Endothelial cell of umbilical vein (primary cell): ENCODE data around the gene ATAD3A. TPM values are rescaled to one million over a fixed set of nuclear protein-coding genes. Genes with fewer than 3 reads are reported as not detected.

Experiments used
- BruUV-seq: library from RNA; stranded (reverse); fragments of 400-500 nt; replicated peaks from 2 replicates; lab custom pipeline; 2021; lab: Mats Ljungman, UMichigan
- CTCF ChIA-PET: fragments of 300-600, 350-600 bp; sonication (Branson Sonifier 250); formaldehyde crosslinking; loops from one replicate; lab custom pipeline; 2021; ENCODE audit warnings: antibody characterized with exemption, inconsistent platforms; lab: Charles Lee
- POLR2A ChIA-PET: fragments of 300-600, 350-600 bp; sonication (Branson Sonifier 250); formaldehyde crosslinking; loops from one replicate; lab custom pipeline; 2021; ENCODE audit warnings: antibody characterized with exemption, inconsistent platforms; lab: Charles Lee
- DNase-seq: peaks from one replicate; pipeline ENCODE4 v3.0.0-alpha.2; 2011; ENCODE audit warnings: low read depth, low spot score
- FAIRE-seq: peaks from 2 replicates; lab custom pipeline; 2011; peaks lifted over from hg19 to GRCh38; lab: Jason Lieb, UNC
- H2AFZ ChIP-seq: 2 replicates; pipeline ENCODE4 v1.6.0; 2012; ENCODE audit warnings: low read depth, low read length, control low read depth, inconsistent platforms
- H3K27ac ChIP-seq: 2 replicates; pipeline ENCODE4 v1.5.1; 2011; ENCODE audit warnings: low read depth, mild to moderate bottlenecking, control low read depth, low read length, moderate library complexity; ENCODE audit not compliant: insufficient read depth
- H3K27me3 ChIP-seq, 2 experiments: 2 replicates each; pipeline versions ENCODE4 v1.6.0 to v1.6.1; 2011; ENCODE audit warnings: low read length in 2 of 2, mixed read lengths in 1 of 2; ENCODE audit not compliant: control insufficient read depth in 2 of 2, insufficient read depth in 2 of 2
- H3K36me3 ChIP-seq, 2 experiments: 2 replicates in 1 of 2; 3 replicates in 1 of 2; pipeline ENCODE4 v1.5.1; 2011; ENCODE audit warnings: low read length in 2 of 2, mild to moderate bottlenecking in 1 of 2, moderate library complexity in 1 of 2; ENCODE audit not compliant: control insufficient read depth in 2 of 2, insufficient read depth in 2 of 2; ENCODE audit errors: extremely low read depth in 1 of 2
- H3K4me1 ChIP-seq: 3 replicates; pipeline ENCODE4 v1.5.1; 2011; ENCODE audit warnings: mild to moderate bottlenecking, low read length; ENCODE audit not compliant: control insufficient read depth, insufficient read depth; ENCODE audit errors: extremely low read depth
- H3K4me2 ChIP-seq: 2 replicates; pipeline ENCODE4 v1.6.1; 2011; ENCODE audit warnings: low read length, control low read depth, mixed read lengths; ENCODE audit not compliant: insufficient read depth
- H3K4me3 ChIP-seq, 3 experiments: fragments of 200-600 bp in 1 of 3; sonication (generic), shearing (Covaris generic) in 1 of 3; replicated peaks in 1 of 3; 2 replicates each; pipeline ENCODE4 v1.5.1; 2011 to 2016; ENCODE audit warnings: control low read depth in 3 of 3, low read length in 3 of 3, mild to moderate bottlenecking in 2 of 3, inconsistent platforms in 1 of 3, low read depth in 1 of 3, moderate library complexity in 1 of 3; ENCODE audit not compliant: insufficient read depth in 1 of 3
- H3K79me2 ChIP-seq: 2 replicates; pipeline ENCODE4 v1.6.0; 2012; ENCODE audit warnings: low read length, inconsistent platforms; ENCODE audit not compliant: control insufficient read depth, insufficient read depth
- H3K9ac ChIP-seq: replicated peaks from 2 replicates; pipeline ENCODE3; 2011; ENCODE audit warnings: low read length, control low read depth; ENCODE audit not compliant: insufficient read depth; ENCODE audit errors: extremely low read depth
- H3K9me1 ChIP-seq: replicated peaks from 3 replicates; pipeline ENCODE4 v1.6.0; 2011; ENCODE audit warnings: mild to moderate bottlenecking, low read length; ENCODE audit not compliant: control insufficient read depth, insufficient read depth; ENCODE audit errors: extremely low read depth
- H3K9me3 ChIP-seq: replicated peaks from 2 replicates; pipeline ENCODE4 v1.5.1; 2012; ENCODE audit warnings: low read length, inconsistent platforms; ENCODE audit not compliant: control insufficient read depth, insufficient read depth
- H4K20me1 ChIP-seq: replicated peaks from 2 replicates; pipeline ENCODE3; 2011; ENCODE audit warnings: mild to moderate bottlenecking, low read length; ENCODE audit not compliant: control insufficient read depth, insufficient read depth; ENCODE audit errors: extremely low read depth
- CTCF ChIP-seq, 2 donors: IDR thresholded peaks; 1 replicate in 1 of 2; 2 replicates in 1 of 2; pipeline ENCODE4 v1.5.1; 2011; ENCODE audit warnings: low read length in 2 of 2, mild to moderate bottlenecking in 2 of 2, moderate library complexity in 2 of 2, control low read depth in 1 of 2, inconsistent platforms in 1 of 2, low read depth in 1 of 2; ENCODE audit not compliant: insufficient read depth in 1 of 2; ENCODE audit errors: extremely low read depth in 1 of 2
- EZH2 ChIP-seq: IDR thresholded peaks from 2 replicates; pipeline ENCODE4 v1.6.1; 2012; ENCODE audit warnings: borderline replicate concordance, low read depth, mild to moderate bottlenecking, moderate library complexity, low read length, inconsistent platforms; ENCODE audit not compliant: severe bottlenecking
- FOS ChIP-seq: IDR thresholded peaks from 2 replicates; pipeline ENCODE4 v1.6.1; 2011; ENCODE audit warnings: mild to moderate bottlenecking, low read length, moderate library complexity, borderline replicate concordance; ENCODE audit not compliant: insufficient read depth
- GATA2 ChIP-seq: IDR thresholded peaks from 2 replicates; pipeline ENCODE4 v1.7.0; 2011; ENCODE audit warnings: low read depth, mild to moderate bottlenecking, moderate library complexity, mixed read lengths, low read length; ENCODE audit not compliant: insufficient read length, insufficient read depth
- JUN ChIP-seq: IDR thresholded peaks from 2 replicates; pipeline ENCODE4 v1.6.1; 2011; ENCODE audit warnings: borderline replicate concordance, low read depth; ENCODE audit not compliant: insufficient read length, insufficient read depth
- MAX ChIP-seq: IDR thresholded peaks from 2 replicates; pipeline ENCODE4 v1.6.1; 2011; ENCODE audit not compliant: insufficient read depth, insufficient read length
- MYC ChIP-seq: IDR thresholded peaks from one replicate; pipeline ENCODE4 v1.6.1; 2011; ENCODE audit warnings: mild to moderate bottlenecking, low read depth, low read length
- POLR2A ChIP-seq: IDR thresholded peaks from 2 replicates; pipeline ENCODE4 v1.6.1; 2012; ENCODE audit warnings: low read depth, mild to moderate bottlenecking, control low read depth, low read length
- POLR2AphosphoS5 ChIP-seq: IDR thresholded peaks from 2 replicates; pipeline ENCODE4 v1.6.1; 2012; ENCODE audit warnings: low read depth, mild to moderate bottlenecking, control low read depth, low read length, moderate library complexity; ENCODE audit not compliant: insufficient read depth
- dilution Hi-C: fragments of 300-500 bp; cut with MboI; formaldehyde crosslinking; loops from one replicate; pipeline ENCODE4 v1.15.0; 2019; ENCODE audit warnings: low sequenced_read_pairs; ENCODE audit not compliant: extremely low pct_ligation_motif_present
- intact Hi-C: fragments of 100-400 bp; cut with micrococcal nuclease; formaldehyde crosslinking; loops from one replicate; pipeline ENCODE4 v1.10.0; 2022
- polyA plus RNA-seq, 4 experiments: library from polyadenylated mRNA; depleted of rRNA in 3 of 4; stranded (reverse) in 3 of 4; unstranded in 1 of 4; fragments of >200 nt; gene quantifications; 2 replicates each; pipeline versions ENCODE4 v1.2.1 to v1.2.3, GENCODE V29; 2011 to 2012; ENCODE audit warnings: missing spikeins in 1 of 4
- total RNA-seq: library from RNA; stranded (reverse); gene quantifications from 2 replicates; pipeline ENCODE4 v1.2.3, GENCODE V29; 2021

ATAD3A gene
- total and polyA plus RNA-seq, 2 donors (not counting 3 experiments of a cell fraction or from before 2014, with no cell fraction given): 24.9 to 55.2 TPM

GRCh38 chr1:1489861-1490260, 22.1 kb upstream of the ATAD3A start:
- intact Hi-C loops (no loop called here), dilution Hi-C loops (no loop called here)
- Histone ChIP-seq H4K20me1 (no peaks in the 10 kb centered on the region), H3K79me2 (no peaks in the 10 kb centered on the region), H3K9me1 (no peaks in the 10 kb centered on the region), H2AFZ (no peak overlapping the region), H3K36me3 (peaks cover 7 to 25% of the 10 kb centered on the region in 2 experiments), H3K9me3 (no peaks in the 10 kb centered on the region), H3K27me3 (no peaks in the 10 kb centered on the region), H3K4me2 (no peak overlapping the region), H3K4me1 (no peaks in the 10 kb centered on the region), H3K9ac (no peak overlapping the region), H3K27ac (no peak overlapping the region), H3K4me3 (no peak overlapping the region)
- FAIRE-seq (no peak), DNase-seq (no peak)
- no TSS peak for BruUV-seq
- ChIA-PET CTCF (no interaction called here), POLR2A (no interaction called here)
- TF ChIP-seq MAX (no peak), CTCF (IDR thresholded peaks at IDR 0.05; ENCODE audit: extremely low read depth in 1 of 2, insufficient read depth in 1 of 2, low read depth in 1 of 2, low read length in 2 of 2) (no peak), POLR2A (no peak), JUN (no peak), POLR2AphosphoS5 (no peak), EZH2 (no peak), FOS (no peak), GATA2 (no peak), MYC (no peak)
